Activated B cell treated with CpG ODN at 0.5 μM for 24 hours (primary cell): ENCODE measurements around the gene MTTP. TPM values are rescaled to one million over a fixed set of nuclear protein-coding genes. Genes with fewer than 3 reads are reported as not detected.

Experiments
- ATAC-seq: fragments of 200-7000 bp; cut with Tn5 transposase; one replicate; pipeline ENCODE4 v1.10.0; 2021; ENCODE audit warnings: low read depth, mild to moderate bottlenecking, moderate library complexity
- CTCF ChIA-PET: fragments of 350-600 bp; sonication (Branson Sonifier 250); formaldehyde crosslinking; loops from one replicate; lab custom pipeline; 2021; ENCODE audit warnings: antibody characterized with exemption; lab: Charles Lee
- POLR2A ChIA-PET: fragments of 350-600 bp; sonication (Branson Sonifier 250); formaldehyde crosslinking; loops from one replicate; lab custom pipeline; 2021; ENCODE audit warnings: antibody characterized with exemption; lab: Charles Lee
- DNase-seq: peaks from one replicate; pipeline ENCODE4 v3.0.0; 2022
- H3K27ac Mint-ChIP-seq: one replicate; pipeline ENCODE4 v1.8.0; 2020; ENCODE audit warnings: mixed read lengths
- H3K27me3 Mint-ChIP-seq: one replicate; pipeline ENCODE4 v1.8.0; 2021; ENCODE audit warnings: mixed read lengths
- H3K36me3 Mint-ChIP-seq: one replicate; pipeline ENCODE4 v1.8.0; 2021; ENCODE audit warnings: low read depth, mixed read lengths
- H3K4me1 Mint-ChIP-seq: one replicate; pipeline ENCODE4 v1.8.0; 2021; ENCODE audit warnings: mixed read lengths
- H3K4me3 Mint-ChIP-seq: one replicate; pipeline ENCODE4 v1.8.0; 2020; ENCODE audit warnings: mild to moderate bottlenecking, mixed read lengths
- H3K9me3 Mint-ChIP-seq: one replicate; pipeline ENCODE4 v1.8.0; 2020; ENCODE audit warnings: mixed read lengths
- intact Hi-C: fragments of 100-400 bp; cut with micrococcal nuclease; formaldehyde crosslinking; loops from one replicate; pipeline ENCODE4 v1.15.1; 2024
- total RNA-seq: library from RNA; stranded (reverse); gene quantifications from 2 replicates; pipeline ENCODE4 v1.2.3, GENCODE V29; 2022
- TF ChIP-seq, protein P1 (sequence below): fragments of 200-600 bp; IDR thresholded peaks from one replicate; pipeline ENCODE4 v1.8.0; 2022; ENCODE audit warnings: antibody characterized with exemption, mild to moderate bottlenecking

Gene MTTP
- total RNA-seq, 1 donor from 2014 or later: 0.27 TPM

DNA sequence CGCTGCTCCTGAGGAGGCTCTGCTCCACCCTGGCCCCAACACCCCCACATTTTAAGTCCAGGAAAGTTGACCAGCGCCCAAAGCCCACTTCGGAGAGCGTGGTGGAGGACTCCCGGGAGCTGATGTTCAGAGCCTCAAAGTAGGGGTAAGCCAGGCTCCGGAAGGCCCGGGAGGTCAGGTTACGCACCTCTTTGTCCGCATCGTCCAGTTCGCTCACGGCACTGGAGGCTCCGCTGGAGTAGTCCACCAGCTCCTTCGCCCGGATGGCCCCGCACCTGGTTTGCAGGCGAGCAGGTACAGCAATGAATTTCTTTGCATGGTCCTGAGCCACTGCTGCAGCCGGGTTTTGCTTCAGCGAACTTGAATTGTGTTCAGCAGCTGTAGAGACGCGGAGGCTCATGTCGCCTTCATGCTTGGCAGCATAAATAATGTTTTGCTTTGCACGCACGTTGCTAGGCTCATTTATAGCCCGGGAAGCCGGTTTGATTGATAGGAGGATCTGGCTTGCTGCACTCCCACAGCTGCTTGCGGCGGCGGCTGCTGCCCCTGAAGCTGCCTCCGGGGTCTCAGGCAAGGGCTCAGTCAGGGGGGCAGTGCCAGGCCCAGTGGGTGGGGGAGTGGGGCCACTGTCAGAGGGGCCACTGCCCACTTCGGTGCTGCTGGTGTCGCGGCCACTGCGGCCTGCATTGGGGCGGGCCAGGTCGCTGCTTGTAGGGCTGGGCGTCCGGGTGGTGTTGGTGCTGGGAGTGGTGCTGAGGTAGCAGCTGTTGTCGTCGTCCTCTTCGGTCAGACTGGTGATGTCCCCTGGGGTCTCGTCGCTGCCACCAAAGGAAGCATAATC, 78.2 kb downstream of the MTTP start:
- Mint-ChIP-seq H3K36me3 (no peaks in the 10 kb centered on the region), H3K4me1 (no peaks in the 10 kb centered on the region), H3K4me3 (no peak overlapping the region), H3K9me3 (no peaks in the 10 kb centered on the region), H3K27ac (no peak overlapping the region), H3K27me3 (peaks cover 3% of the 10 kb centered on the region)
- ATAC-seq: no peak
- intact Hi-C loops: no loop called here
- ChIA-PET CTCF (no interaction called here), POLR2A (no interaction called here)
- DNase-seq: no peak
- TF ChIP-seq, protein P1, sequence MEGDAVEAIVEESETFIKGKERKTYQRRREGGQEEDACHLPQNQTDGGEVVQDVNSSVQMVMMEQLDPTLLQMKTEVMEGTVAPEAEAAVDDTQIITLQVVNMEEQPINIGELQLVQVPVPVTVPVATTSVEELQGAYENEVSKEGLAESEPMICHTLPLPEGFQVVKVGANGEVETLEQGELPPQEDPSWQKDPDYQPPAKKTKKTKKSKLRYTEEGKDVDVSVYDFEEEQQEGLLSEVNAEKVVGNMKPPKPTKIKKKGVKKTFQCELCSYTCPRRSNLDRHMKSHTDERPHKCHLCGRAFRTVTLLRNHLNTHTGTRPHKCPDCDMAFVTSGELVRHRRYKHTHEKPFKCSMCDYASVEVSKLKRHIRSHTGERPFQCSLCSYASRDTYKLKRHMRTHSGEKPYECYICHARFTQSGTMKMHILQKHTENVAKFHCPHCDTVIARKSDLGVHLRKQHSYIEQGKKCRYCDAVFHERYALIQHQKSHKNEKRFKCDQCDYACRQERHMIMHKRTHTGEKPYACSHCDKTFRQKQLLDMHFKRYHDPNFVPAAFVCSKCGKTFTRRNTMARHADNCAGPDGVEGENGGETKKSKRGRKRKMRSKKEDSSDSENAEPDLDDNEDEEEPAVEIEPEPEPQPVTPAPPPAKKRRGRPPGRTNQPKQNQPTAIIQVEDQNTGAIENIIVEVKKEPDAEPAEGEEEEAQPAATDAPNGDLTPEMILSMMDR: no peak

DNA sequence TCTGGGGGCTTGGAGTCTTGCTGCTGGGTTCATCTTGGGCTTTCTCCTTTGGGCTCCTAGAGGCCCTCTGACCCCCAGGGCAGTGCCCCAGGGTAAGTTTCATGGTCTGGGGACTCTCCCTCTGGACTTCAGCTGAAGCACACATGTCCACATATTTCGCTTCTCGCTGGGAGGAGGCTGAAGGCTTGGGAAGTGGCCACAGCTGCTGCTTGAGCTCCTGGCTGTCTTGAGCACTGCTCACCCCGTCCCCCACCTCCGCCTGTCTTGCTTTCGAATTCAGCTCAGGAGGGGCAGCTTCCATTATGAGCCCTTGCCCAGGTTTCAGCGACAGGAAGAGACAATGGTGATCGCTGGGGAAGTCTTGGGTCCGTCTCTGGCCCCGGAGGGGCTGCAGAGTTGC, 79.3 kb downstream of the MTTP start:
- Mint-ChIP-seq H3K4me1 (no peaks in the 10 kb centered on the region), H3K27ac (no peak overlapping the region), H3K9me3 (no peaks in the 10 kb centered on the region), H3K36me3 (no peaks in the 10 kb centered on the region), H3K27me3 (peaks cover 3% of the 10 kb centered on the region), H3K4me3 (no peak overlapping the region)
- ChIA-PET POLR2A (no interaction called here), CTCF (no interaction called here)
- ATAC-seq (no peak), DNase-seq (no peak)
- TF ChIP-seq, protein P1: no peak
- intact Hi-C loops: no loop called here

DNA sequence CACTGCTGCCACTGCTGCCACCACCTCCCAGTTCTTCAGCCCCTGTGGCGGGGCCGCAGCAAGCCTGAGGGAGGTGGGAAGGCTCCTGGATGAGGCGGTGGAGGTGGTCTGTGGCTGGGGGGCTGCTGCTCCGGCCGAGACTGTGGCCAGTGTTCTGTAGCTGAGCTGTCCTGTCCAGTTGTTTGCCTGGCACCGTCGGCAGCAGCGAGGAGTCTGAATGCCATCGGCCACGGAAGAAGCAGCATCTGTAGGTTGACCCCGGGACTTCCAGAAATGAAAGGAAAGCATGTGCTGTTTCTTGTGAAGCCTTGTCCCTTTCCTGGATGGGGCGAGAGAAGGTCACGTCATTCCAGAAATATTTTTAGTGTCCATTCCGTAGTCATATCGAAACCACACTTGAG, 79.7 kb downstream of the MTTP start:
- H3K9me3 Mint-ChIP-seq: no peaks in the 10 kb centered on the region
- H3K27ac Mint-ChIP-seq: no peak overlapping the region
- DNase-seq: no peak
- TF ChIP-seq, protein P1: no peak
- CTCF ChIA-PET: no interaction called here
- no peak for ATAC-seq
- intact Hi-C loops: no loop called here
- H3K4me1 Mint-ChIP-seq: no peaks in the 10 kb centered on the region
- H3K4me3 Mint-ChIP-seq: no peak overlapping the region
- no peaks in the 10 kb centered on the region for H3K36me3 Mint-ChIP-seq
- peaks cover 3% of the 10 kb centered on the region for H3K27me3 Mint-ChIP-seq
- POLR2A ChIA-PET: no interaction called here

DNA sequence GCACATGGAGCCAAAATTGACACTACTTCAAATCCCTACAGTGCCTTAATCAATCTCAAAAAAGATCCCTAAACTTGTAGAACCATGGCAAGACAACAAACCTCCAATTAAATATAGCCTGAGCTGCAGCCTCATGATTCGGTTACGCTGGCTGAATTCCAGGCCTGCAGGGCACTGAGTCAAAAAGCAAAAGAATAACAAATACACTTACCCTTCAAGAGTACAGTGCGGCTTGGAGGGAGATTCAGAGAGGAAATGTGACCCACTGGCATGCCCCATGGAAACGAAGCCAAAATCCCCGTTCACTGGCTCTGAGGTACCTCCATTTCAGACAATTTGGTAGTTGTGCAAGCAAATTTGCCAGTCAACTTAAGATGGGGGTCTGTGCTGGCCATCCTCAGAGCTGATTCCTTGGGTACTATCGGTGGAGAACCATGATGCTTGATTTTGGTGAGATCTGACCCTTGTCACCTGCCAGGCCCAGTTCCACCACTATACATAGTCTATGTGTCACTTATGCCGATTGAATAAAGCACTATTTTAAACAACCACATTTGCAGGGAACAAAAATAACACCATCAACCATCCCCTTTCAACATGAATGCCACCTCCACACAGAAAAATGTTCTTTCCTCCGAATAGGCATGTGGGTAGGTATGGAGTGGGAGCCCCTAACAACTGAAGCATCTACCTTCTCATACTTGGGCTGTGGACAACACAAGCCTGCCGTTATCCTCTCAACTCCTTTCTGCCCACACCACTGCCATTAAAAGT, 80.9 kb downstream of the MTTP start:
- Mint-ChIP-seq H3K27me3 (peaks cover 3% of the 10 kb centered on the region), H3K27ac (no peak overlapping the region), H3K36me3 (no peaks in the 10 kb centered on the region), H3K4me1 (no peaks in the 10 kb centered on the region), H3K4me3 (no peak overlapping the region), H3K9me3 (no peaks in the 10 kb centered on the region)
- DNase-seq: no peak
- POLR2A ChIA-PET: no interaction called here
- TF ChIP-seq, protein P1: no peak
- ATAC-seq: no peak
- CTCF ChIA-PET: no interaction called here
- intact Hi-C loops: no loop called here

DNA sequence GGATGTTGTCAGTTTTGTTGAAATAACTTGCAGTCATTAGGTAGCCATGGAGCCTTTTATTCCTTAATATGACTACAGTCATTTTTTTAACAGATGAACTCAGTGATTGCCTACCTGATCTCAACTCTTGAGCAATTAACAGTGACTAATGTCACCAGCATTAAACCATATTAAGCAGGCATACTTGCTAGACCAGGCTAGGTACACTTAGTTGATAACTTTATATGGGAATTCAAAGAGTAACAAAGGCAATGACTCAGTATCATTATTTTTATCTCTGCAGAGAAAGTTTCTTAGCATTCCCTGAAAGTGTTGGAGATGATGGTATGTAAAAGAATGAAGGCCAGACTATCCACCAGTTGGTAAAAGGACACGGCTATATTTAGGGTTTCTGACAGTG, 83.2 kb downstream of the MTTP start, which contains the start of gene C4orf54:
Gene C4orf54, minus strand, starts transcription at position 31 of the 400 bp plus-strand sequence. CDS start 3,180 bp downstream, outside the sequence.
- CTCF ChIA-PET: no interaction called here
- Mint-ChIP-seq H3K27me3 (peaks cover 8% of the 10 kb centered on the region), H3K27ac (no peak within 1 kb of the TSS), H3K4me1 (no peaks in the 10 kb centered on the region), H3K9me3 (no peaks in the 10 kb centered on the region), H3K4me3 (no peak within 1 kb of the TSS), H3K36me3 (no peaks in the 10 kb centered on the region)
- ATAC-seq (no peak), DNase-seq (no peak)
- TF ChIP-seq, protein P1: no peak
- intact Hi-C loops: no loop called here
- POLR2A ChIA-PET: no interaction called here
